Measurements from ENCODE around the gene FN1.

- TF ChIP-seq CTCF (IDR thresholded peaks at IDR 0.05) (no peak), POLR2A (IDR thresholded peaks at IDR 0.05) (no peak)
Observed at GRCh38 chr2:215320679-215321078, 115.2 kb downstream of the FN1 start.

Measured in body of pancreas (tissue), 4 donors.